Measurements from ENCODE around the gene MKS1.
A peak's percentile ranks its signal among the peaks of the same experiment; 100 is the strongest.

MKS1 gene

GRCh38 chr17:58229881-58230280 is 10.8 kb upstream of the MKS1 start:
- Mint-ChIP-seq H3K27me3 (peaks cover 18% of the 10 kb centered on the region), H3K4me3 (no peak overlapping the region), H3K27ac (no peak overlapping the region), H3K9me3 (no peaks in the 10 kb centered on the region), H3K4me1 (peaks cover 12% of the 10 kb centered on the region)
- ATAC-seq, result no peak
- no peak for DNase-seq

- Mint-ChIP-seq H3K4me1 (peaks cover 15% of the 10 kb centered on the region), H3K9me3 (no peaks in the 10 kb centered on the region), H3K27me3 (peaks cover 14% of the 10 kb centered on the region), H3K27ac (peak overlapping the region in 1 of 2 donors; percentile 13), H3K4me3 (no peak overlapping the region)
- DNase-seq (no peak), ATAC-seq (no peak)
Measured at GRCh38 chr17:58229384-58229783, 10.3 kb upstream of the MKS1 start.

GRCh38 chr17:58228679-58229078 is 9.6 kb upstream of the MKS1 start:
- ATAC-seq, result no peak
- Mint-ChIP-seq H3K4me3 (no peak overlapping the region), H3K27me3 (peaks cover 14% of the 10 kb centered on the region), H3K4me1 (peaks cover 21% of the 10 kb centered on the region), H3K27ac (no peak overlapping the region), H3K9me3 (no peaks in the 10 kb centered on the region)
- DNase-seq, result no peak

GRCh38 chr17:58227733-58228132 is 8.7 kb upstream of the MKS1 start:
- Mint-ChIP-seq H3K4me3 (no peak overlapping the region), H3K4me1 (peaks cover 19% of the 10 kb centered on the region), H3K27ac (no peak overlapping the region), H3K9me3 (no peaks in the 10 kb centered on the region), H3K27me3 (peaks cover 14% of the 10 kb centered on the region)
- DNase-seq, result no peak
- no peak for ATAC-seq

- H3K4me3 Mint-ChIP-seq, result no peak overlapping the region
- H3K27me3 Mint-ChIP-seq, result peaks cover 14% of the 10 kb centered on the region
- ATAC-seq (peak; percentile 74), DNase-seq (no peak)
- peak overlapping the region in 1 of 2 donors; percentile 59 for H3K27ac Mint-ChIP-seq
- H3K9me3 Mint-ChIP-seq, result no peaks in the 10 kb centered on the region
- peaks cover 23% of the 10 kb centered on the region for H3K4me1 Mint-ChIP-seq
Measured at GRCh38 chr17:58224315-58224714, 5.3 kb upstream of the MKS1 start.

- peak overlapping the region; percentile 91 to 92 for H3K4me3 Mint-ChIP-seq
- H3K27ac Mint-ChIP-seq, result peak overlapping the region; percentile 95 to 97
- no peaks in the 10 kb centered on the region for H3K9me3 Mint-ChIP-seq
- no peaks in the 10 kb centered on the region for H3K27me3 Mint-ChIP-seq
- ATAC-seq (no peak), DNase-seq (no peak)
- H3K4me1 Mint-ChIP-seq, result peaks cover 33% of the 10 kb centered on the region
Measured at GRCh38 chr17:58219789-58220183, 731 bp upstream of the MKS1 start.

GRCh38 chr17:58217766-58218165 is 1.3 kb downstream of the MKS1 start:
- Mint-ChIP-seq H3K27me3 (no peaks in the 10 kb centered on the region), H3K4me1 (peaks cover 24% of the 10 kb centered on the region), H3K4me3 (peak overlapping the region; percentile 41 to 54)

GRCh38 chr17:58215685-58216084 is 3.4 kb downstream of the MKS1 start:
- no peaks in the 10 kb centered on the region for H3K27me3 Mint-ChIP-seq
- no peak overlapping the region for H3K27ac Mint-ChIP-seq
- H3K4me3 Mint-ChIP-seq, result no peak overlapping the region
- DNase-seq (no peak), ATAC-seq (no peak)
- peaks cover 16% of the 10 kb centered on the region for H3K4me1 Mint-ChIP-seq
- no peaks in the 10 kb centered on the region for H3K9me3 Mint-ChIP-seq

More at GRCh38 chr17:58217766-58218165, 1.3 kb downstream of the MKS1 start:
- peak overlapping the region; percentile 31 to 91 for H3K27ac Mint-ChIP-seq
- no peaks in the 10 kb centered on the region for H3K9me3 Mint-ChIP-seq
- ATAC-seq (no peak), DNase-seq (no peak)

GRCh38 chr17:58210922-58211321 is 8.1 kb downstream of the MKS1 start:
- DNase-seq (no peak), ATAC-seq (no peak)
- Mint-ChIP-seq H3K27ac (peak overlapping the region in 1 of 2 donors; percentile 5), H3K27me3 (no peaks in the 10 kb centered on the region), H3K4me1 (no peaks in the 10 kb centered on the region), H3K4me3 (no peak overlapping the region), H3K9me3 (no peaks in the 10 kb centered on the region)

- peak overlapping the region; percentile 51 to 53 for H3K27ac Mint-ChIP-seq
- H3K27me3 Mint-ChIP-seq, result no peaks in the 10 kb centered on the region
- no peaks in the 10 kb centered on the region for H3K4me1 Mint-ChIP-seq
- no peaks in the 10 kb centered on the region for H3K9me3 Mint-ChIP-seq
- ATAC-seq (no peak), DNase-seq (no peak)
- no peak overlapping the region for H3K4me3 Mint-ChIP-seq
Measured at GRCh38 chr17:58208344-58208743, 10.7 kb downstream of the MKS1 start.

- no peaks in the 10 kb centered on the region for H3K27me3 Mint-ChIP-seq
- H3K4me3 Mint-ChIP-seq, result no peak overlapping the region
- H3K9me3 Mint-ChIP-seq, result no peaks in the 10 kb centered on the region
- H3K4me1 Mint-ChIP-seq, result no peaks in the 10 kb centered on the region
- no peak overlapping the region for H3K27ac Mint-ChIP-seq
- ATAC-seq (no peak), DNase-seq (no peak)
Measured at GRCh38 chr17:58207451-58207850, 11.6 kb downstream of the MKS1 start.

GRCh38 chr17:58205936-58206335 is 13.1 kb downstream of the MKS1 start:
- ATAC-seq (no peak), DNase-seq (no peak)
- H3K4me1 Mint-ChIP-seq, result no peaks in the 10 kb centered on the region
- no peak overlapping the region for H3K4me3 Mint-ChIP-seq
- no peak overlapping the region for H3K27ac Mint-ChIP-seq
- no peaks in the 10 kb centered on the region for H3K9me3 Mint-ChIP-seq
- no peaks in the 10 kb centered on the region for H3K27me3 Mint-ChIP-seq

GRCh38 chr17:58204796-58205195 is 14.3 kb downstream of the MKS1 start:
- H3K9me3 Mint-ChIP-seq, result no peaks in the 10 kb centered on the region
- ATAC-seq (no peak), DNase-seq (no peak)
- no peak overlapping the region for H3K27ac Mint-ChIP-seq
- H3K4me1 Mint-ChIP-seq, result peaks cover 6% of the 10 kb centered on the region
- peaks cover 6% of the 10 kb centered on the region for H3K27me3 Mint-ChIP-seq
- H3K4me3 Mint-ChIP-seq, result no peak overlapping the region

- Mint-ChIP-seq H3K4me3 (no peak overlapping the region), H3K9me3 (no peaks in the 10 kb centered on the region), H3K27me3 (peaks cover 17% of the 10 kb centered on the region), H3K4me1 (peaks cover 8% of the 10 kb centered on the region), H3K27ac (no peak overlapping the region)
- no peak for ATAC-seq
- no peak for DNase-seq
Measured at GRCh38 chr17:58202859-58203258, 16.2 kb downstream of the MKS1 start.

- H3K27ac Mint-ChIP-seq, result no peak overlapping the region
- DNase-seq (peak; percentile 52 to 61), ATAC-seq (peak; percentile 90)
- peaks cover 31% of the 10 kb centered on the region for H3K27me3 Mint-ChIP-seq
- H3K9me3 Mint-ChIP-seq, result no peaks in the 10 kb centered on the region
- peaks cover 8% of the 10 kb centered on the region for H3K4me1 Mint-ChIP-seq
- H3K4me3 Mint-ChIP-seq, result no peak overlapping the region
Measured at GRCh38 chr17:58200024-58200633, 18.9 kb downstream of the MKS1 start.

GRCh38 chr17:58196610-58197009 is 22.4 kb downstream of the MKS1 start:
- H3K9me3 Mint-ChIP-seq, result no peaks in the 10 kb centered on the region
- no peak for DNase-seq
- H3K4me1 Mint-ChIP-seq, result peaks cover 8% of the 10 kb centered on the region
- H3K4me3 Mint-ChIP-seq, result no peak overlapping the region
- H3K27me3 Mint-ChIP-seq, result peaks cover 31% of the 10 kb centered on the region
- H3K27ac Mint-ChIP-seq, result peak overlapping the region; percentile 16 to 57
- no peak for ATAC-seq

- Mint-ChIP-seq H3K4me3 (no peak overlapping the region), H3K9me3 (no peaks in the 10 kb centered on the region), H3K27ac (no peak overlapping the region), H3K27me3 (peaks cover 39% of the 10 kb centered on the region), H3K4me1 (peaks cover 8% of the 10 kb centered on the region)
- DNase-seq (no peak), ATAC-seq (no peak)
Measured at GRCh38 chr17:58195518-58196123, 23.4 kb downstream of the MKS1 start.
